ENCODE measurements around the gene FPGS. TPM values are rescaled to one million over a fixed set of nuclear protein-coding genes. Genes with fewer than 3 reads are reported as not detected.
"Not testable (repeated sequence)": the region's sequence is repeated elsewhere in the genome, so short reads cannot be mapped to it uniquely, and the experiment has no call there.

FPGS gene
- total RNA-seq, 4 donors from 2014 or later: 38.2 to 52.0 (median 47.0) TPM

DNA sequence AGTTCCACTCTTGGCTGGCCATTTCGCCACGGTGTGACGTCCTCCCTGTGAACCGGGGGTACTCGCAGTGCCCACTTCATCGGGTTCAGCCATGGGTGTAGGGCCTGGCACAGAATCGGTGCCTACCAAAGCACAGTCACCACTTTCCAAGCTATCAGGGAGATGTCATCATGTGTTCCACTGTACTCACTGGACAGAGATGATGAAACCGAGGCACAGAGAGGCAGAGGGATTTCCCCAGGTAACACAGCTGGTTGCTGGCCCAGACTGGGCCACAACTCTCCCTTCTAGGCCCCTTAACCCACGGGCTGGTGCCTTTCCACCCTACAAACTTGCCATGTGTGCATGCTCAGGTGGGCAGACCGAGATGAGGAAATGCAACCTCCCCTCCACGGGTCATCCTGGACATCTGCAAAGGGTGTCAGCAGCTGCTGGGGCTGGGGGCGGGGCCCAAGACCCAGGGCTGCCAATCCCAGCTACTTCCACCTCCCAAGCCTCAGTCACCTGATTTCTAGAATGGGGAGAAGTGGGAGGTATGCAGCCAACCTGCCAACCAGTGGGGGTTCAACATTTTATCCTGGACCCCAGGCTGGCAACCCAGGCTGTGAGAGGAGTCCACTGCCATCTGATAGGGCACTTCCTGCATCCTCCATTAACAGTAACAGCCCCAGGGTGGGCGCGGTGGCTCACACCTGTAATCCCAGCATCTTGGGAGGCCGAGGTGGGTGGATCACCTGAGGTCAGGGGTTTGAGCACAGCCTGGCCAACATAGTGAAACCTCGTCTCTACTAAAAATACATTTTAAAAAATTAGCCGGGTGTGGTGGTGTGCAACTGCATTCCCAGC, 23.3 kb upstream of the FPGS start:
- intact Hi-C loops (cut with DNase I): no loop called here
- no peak for TF ChIP-seq POLR2A (IDR thresholded peaks at IDR 0.05)
- TF ChIP-seq, protein P1, sequence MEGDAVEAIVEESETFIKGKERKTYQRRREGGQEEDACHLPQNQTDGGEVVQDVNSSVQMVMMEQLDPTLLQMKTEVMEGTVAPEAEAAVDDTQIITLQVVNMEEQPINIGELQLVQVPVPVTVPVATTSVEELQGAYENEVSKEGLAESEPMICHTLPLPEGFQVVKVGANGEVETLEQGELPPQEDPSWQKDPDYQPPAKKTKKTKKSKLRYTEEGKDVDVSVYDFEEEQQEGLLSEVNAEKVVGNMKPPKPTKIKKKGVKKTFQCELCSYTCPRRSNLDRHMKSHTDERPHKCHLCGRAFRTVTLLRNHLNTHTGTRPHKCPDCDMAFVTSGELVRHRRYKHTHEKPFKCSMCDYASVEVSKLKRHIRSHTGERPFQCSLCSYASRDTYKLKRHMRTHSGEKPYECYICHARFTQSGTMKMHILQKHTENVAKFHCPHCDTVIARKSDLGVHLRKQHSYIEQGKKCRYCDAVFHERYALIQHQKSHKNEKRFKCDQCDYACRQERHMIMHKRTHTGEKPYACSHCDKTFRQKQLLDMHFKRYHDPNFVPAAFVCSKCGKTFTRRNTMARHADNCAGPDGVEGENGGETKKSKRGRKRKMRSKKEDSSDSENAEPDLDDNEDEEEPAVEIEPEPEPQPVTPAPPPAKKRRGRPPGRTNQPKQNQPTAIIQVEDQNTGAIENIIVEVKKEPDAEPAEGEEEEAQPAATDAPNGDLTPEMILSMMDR (IDR thresholded peaks at IDR 0.05): no peak
- Histone ChIP-seq H3K4me3 (peak overlapping the region in 3 of 4 donors; percentile 30 to 59 (median 35)), H3K9me3 (no peaks in the 10 kb centered on the region), H3K27me3 (no peaks in the 10 kb centered on the region), H3K36me3 (no peaks in the 10 kb centered on the region), H3K4me1 (peaks cover 0 to 47% (median 19%) of the 10 kb centered on the region in 3 donors), H3K27ac (peak overlapping the region; percentile 51 to 88 (median 67))
- 47 to 80% methylated on average over 5 to 6 of the region's 17 CpGs for WGBS, 2 donors
- no peak for DNase-seq

DNA sequence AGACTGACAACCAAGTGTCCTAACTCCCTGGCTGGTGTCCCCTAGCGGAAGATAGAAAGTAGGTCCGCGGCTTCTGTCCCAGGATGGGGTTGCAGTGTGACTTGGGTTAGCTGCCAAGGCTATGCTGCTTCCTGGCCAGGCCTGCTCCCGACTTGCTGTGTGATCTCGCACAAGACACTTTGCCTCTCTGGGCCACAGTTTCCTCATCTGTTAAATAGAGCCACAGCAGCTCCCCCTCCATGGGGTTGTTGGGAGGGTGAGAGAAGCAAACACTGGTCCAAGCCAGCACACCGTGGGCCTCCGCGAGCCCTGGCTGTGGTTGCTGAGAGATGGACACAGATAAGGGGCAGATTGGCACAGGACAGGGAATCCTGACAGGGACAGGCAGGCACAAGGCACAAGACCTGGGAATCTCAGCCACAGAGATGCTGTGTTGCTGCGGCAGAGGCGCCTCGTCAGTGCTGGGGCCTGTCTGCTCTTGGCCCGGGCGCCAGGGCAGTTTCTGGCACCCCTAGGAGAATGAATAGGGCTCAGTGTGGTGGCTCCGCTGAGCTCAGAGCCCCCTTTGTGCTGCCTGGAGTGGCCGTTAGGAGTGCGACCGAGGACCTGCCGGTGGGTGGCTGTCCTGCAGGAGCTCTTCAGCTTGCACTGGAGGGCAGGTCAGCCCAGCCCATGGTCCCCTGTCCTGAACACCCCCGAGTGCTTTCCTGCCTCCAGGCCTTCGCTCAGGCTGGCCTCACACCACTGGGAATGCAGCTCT, 22.4 kb upstream of the FPGS start:
- intact Hi-C loops (cut with DNase I): loop anchor here (5.0 kb wide), 1 partner anchor 43 kb away; the partner anchor contains the start of gene TOR2A
- DNase-seq: no peak
- peak overlapping the region in 3 of 4 donors; percentile 2 to 17 (median 10) for H3K27ac ChIP-seq
- H3K9me3 ChIP-seq: no peaks in the 10 kb centered on the region
- no peaks in the 10 kb centered on the region for H3K36me3 ChIP-seq
- H3K4me3 ChIP-seq: no peak overlapping the region
- WGBS, 2 donors: 74 to 76% methylated on average over 6 to 7 of the region's 20 CpGs
- TF ChIP-seq, protein P1 (IDR thresholded peaks at IDR 0.05): no peak
- no peak for TF ChIP-seq POLR2A (IDR thresholded peaks at IDR 0.05)
- H3K27me3 ChIP-seq: no peaks in the 10 kb centered on the region
- H3K4me1 ChIP-seq: peaks cover 0 to 53% (median 24%) of the 10 kb centered on the region in 3 donors

- 61 to 66% methylated on average over 8 to 9 of the region's 9 CpGs for WGBS, 2 donors
Observed at GRCh38 chr9:127780909-127781308, 21.8 kb upstream of the FPGS start.

DNA sequence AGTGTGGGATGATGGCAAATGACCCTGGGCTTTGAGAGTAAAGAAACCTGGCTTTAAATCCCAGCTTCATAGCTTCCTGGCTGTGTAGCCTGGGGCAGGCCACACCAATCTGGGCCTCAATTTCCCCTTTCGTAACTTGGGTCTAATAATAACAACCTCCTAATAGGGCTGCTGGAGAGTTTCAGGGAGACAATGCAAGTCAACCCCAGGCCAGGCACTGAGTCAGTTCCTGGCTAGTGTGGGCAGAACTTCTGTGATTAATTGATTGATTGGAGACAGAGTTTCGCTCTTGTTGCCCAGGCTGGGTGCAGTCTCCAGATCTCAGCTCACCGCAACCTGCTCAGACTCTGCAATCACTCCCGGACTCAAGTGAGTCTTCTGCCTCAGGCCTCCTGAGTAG, 20.9 kb upstream of the FPGS start:
- intact Hi-C loops (cut with DNase I): loop anchor here (5.0 kb wide), 1 partner anchor 45 kb away; the partner anchor contains the start of gene TOR2A
- WGBS, 2 donors: 37 to 55% methylated on average over 3 to 4 of the region's 4 CpGs
- no peaks in the 10 kb centered on the region for H3K9me3 ChIP-seq

More at GRCh38 chr9:127780909-127781308, 21.8 kb upstream of the FPGS start:
- DNase-seq, H3K36me3 ChIP-seq, H3K27me3 ChIP-seq, H3K4me3 ChIP-seq, H3K9me3 ChIP-seq: not testable (repeated sequence)
- H3K4me1 ChIP-seq: peaks cover 0 to 48% (median 24%) of the 10 kb centered on the region in 3 donors
- intact Hi-C loops (cut with DNase I): loop anchor here (5.0 kb wide), 1 partner anchor 44 kb away; the partner anchor contains the start of gene TOR2A
- peak overlapping the region in 1 of 4 donors; percentile 17 for H3K27ac ChIP-seq

More for the DNA sequence above, 20.9 kb upstream of the FPGS start:
- Histone ChIP-seq H3K27ac (peak overlapping the region in 1 of 4 donors; percentile 6), H3K4me3 (no peak overlapping the region), H3K27me3 (no peaks in the 10 kb centered on the region), H3K4me1 (peaks cover 0 to 53% (median 25%) of the 10 kb centered on the region in 3 donors), H3K36me3 (peaks cover 0 to 1% (median 0%) of the 10 kb centered on the region in 3 donors)
- no peak for DNase-seq
- TF ChIP-seq POLR2A (IDR thresholded peaks at IDR 0.05): no peak
- TF ChIP-seq, protein P1 (IDR thresholded peaks at IDR 0.05): no peak
